Measurements from ENCODE around the gene NR2E1.

The NR2E1 gene

DNA sequence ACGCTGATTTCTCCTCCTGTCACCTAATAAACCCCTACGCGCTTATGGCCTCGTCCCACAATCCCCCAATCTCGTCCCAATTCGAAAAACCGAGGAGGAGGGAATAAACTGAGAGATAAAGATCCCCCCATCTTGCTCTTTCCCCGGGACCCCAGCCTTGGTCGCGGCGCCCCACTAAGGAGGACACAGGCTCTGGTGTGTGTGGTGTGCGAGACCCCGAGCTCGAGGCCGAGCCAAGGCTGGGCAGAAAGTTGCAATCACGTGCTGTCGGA, 1.3 kb upstream of the NR2E1 start:
- TF ChIP-seq PAX5 (IDR thresholded peaks at IDR 0.05; ENCODE audit: insufficient read depth, low read length, severe bottlenecking) (no peak), POU2F2 (IDR thresholded peaks at IDR 0.05; ENCODE audit: low read depth, low read length) (no peak), SPI1 (IDR thresholded peaks at IDR 0.05; ENCODE audit: low read depth, low read length) (no peak), POLR2A (IDR thresholded peaks at IDR 0.05; ENCODE audit: low read depth, low read length) (no peak), TAF1 (IDR thresholded peaks at IDR 0.05; ENCODE audit: low read depth, low read length) (no peak), POLR2AphosphoS5 (IDR thresholded peaks at IDR 0.05; ENCODE audit: low read depth, low read length) (no peak)
- DNase-seq (ENCODE audit: insufficient read length, low spot score) (no peak), FAIRE-seq (no peak)

DNA sequence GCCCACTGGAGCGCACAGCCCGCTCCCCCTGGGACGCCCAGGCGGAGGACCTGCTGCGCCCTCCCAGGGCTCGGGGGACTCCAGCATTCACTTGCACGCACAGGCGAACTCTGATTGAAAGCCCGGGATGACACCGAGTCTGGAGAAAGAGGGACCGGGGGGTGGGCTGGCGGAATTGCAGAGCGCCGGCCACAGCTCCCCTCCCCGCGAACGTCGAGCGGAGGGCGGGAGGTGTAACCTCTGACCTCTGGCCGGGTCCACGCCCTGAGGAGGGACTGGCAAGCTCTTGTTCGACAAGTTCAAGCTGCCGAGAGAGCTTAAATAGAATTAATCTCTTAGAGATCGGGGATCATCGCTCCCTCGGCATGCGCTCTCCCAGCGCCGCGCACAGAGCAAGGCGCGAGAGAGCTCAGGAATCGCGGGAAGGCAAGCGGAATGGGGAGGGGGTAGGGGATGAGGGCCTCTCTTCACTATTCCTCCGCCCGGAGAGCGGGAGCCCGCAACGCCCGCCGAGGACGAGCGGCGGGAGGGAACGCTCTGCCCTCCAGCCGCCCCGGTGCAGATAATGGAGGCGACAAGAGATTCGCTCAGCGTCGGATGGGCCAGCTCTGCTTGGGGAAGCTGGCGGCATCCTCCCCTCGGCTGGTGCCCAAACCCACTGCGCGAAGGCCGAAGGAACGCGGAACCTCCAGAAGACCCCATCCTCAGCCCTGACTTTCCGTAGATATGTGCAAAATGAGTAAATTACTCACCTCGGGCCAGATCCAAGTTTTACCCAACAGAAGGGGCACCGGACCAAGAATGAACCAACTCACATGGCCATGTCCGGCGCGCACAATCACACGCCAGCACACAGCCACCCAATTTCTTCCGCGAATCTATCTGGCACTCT, 761 bp upstream of the NR2E1 start:
- DNase-seq (ENCODE audit: insufficient read length, low spot score) (no peak), FAIRE-seq (no peak)
- TF ChIP-seq TAF1 (IDR thresholded peaks at IDR 0.05; ENCODE audit: low read depth, low read length) = no peak
- no peak for TF ChIP-seq PAX5 (IDR thresholded peaks at IDR 0.05; ENCODE audit: insufficient read depth, low read length, severe bottlenecking)
- TF ChIP-seq POLR2AphosphoS5 (IDR thresholded peaks at IDR 0.05; ENCODE audit: low read depth, low read length) = no peak
- TF ChIP-seq SPI1 (IDR thresholded peaks at IDR 0.05; ENCODE audit: low read depth, low read length) = no peak
- TF ChIP-seq POU2F2 (IDR thresholded peaks at IDR 0.05; ENCODE audit: low read depth, low read length) = no peak
- no peak for TF ChIP-seq POLR2A (IDR thresholded peaks at IDR 0.05; ENCODE audit: low read depth, low read length)

DNA sequence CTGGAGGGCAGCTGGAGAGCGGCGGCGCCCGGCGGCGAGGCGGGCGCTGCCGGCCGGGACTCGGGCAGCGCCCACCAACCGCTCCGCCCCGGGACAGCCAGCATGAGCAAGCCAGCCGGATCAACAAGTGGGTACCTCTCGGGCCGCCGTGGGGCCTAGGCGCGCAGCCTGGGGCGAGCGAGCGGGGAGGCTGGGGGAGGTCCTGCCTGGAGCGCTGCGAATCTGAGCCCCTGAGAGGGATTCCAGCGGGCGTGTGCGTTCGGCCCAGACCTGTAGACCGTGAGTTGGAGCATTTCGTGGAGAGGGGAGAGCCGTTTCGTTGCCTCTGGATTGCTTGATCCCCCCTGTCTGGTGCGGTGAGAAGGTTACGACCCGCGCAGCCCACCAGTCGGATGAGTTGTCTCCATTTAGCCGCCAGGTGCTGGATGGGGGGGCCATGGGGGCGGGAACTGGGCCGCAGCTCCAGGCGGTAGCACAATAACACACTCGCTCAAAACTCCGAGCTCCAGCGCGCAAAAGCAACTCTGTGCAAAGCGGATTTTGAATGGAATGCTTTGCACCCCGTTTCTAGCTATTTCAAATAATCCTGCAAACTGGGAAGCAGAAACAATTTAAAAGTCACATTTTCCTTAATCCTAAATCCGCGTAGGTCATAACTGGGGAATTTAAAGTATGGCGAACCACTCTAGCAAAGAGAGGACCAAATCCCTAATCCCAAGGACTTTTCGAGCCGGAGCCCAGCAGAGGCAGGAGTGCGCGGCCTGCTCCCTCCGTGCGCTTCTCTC, 1.0 kb downstream of the NR2E1 start:
- TF ChIP-seq POU2F2 (IDR thresholded peaks at IDR 0.05; ENCODE audit: low read depth, low read length) (no peak), PAX5 (IDR thresholded peaks at IDR 0.05; ENCODE audit: insufficient read depth, low read length, severe bottlenecking) (no peak), POLR2AphosphoS5 (IDR thresholded peaks at IDR 0.05; ENCODE audit: low read depth, low read length) (no peak), TAF1 (IDR thresholded peaks at IDR 0.05; ENCODE audit: low read depth, low read length) (no peak)
- FAIRE-seq = no peak
- no peak for DNase-seq (ENCODE audit: insufficient read length, low spot score)

DNA sequence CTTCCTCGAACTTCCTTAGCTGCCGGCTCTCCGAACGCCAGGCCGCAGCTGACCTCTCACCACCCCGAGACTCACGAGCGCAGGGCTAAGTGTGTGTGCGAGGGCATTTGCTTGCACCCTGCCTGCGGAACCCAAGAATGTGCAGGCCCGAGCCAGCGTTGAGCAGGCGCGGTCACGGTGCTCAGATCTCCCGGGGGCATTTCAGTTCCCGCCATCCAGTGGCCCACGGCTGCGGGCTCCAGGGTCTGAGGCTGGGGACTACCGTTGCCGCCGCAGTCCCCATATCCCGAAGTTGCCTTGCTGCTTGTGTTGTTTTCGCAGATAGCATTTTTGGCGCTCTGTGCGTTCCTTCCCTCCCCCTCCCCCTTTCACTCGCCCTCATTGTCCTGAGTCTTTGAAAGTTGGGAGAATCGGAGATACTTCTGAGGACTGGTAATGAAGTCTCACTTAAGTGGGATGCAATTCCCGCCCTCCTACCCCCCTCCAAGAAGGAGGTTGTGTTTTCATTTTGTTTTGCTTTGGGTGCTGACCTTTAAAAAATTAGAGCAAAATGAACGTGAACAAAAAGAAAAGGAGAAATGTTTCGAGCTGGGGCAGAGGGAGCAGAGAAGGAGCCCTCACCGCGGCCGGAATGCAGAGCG, 1.7 kb downstream of the NR2E1 start:
- FAIRE-seq (no peak), DNase-seq (ENCODE audit: insufficient read length, low spot score) (no peak)

DNA sequence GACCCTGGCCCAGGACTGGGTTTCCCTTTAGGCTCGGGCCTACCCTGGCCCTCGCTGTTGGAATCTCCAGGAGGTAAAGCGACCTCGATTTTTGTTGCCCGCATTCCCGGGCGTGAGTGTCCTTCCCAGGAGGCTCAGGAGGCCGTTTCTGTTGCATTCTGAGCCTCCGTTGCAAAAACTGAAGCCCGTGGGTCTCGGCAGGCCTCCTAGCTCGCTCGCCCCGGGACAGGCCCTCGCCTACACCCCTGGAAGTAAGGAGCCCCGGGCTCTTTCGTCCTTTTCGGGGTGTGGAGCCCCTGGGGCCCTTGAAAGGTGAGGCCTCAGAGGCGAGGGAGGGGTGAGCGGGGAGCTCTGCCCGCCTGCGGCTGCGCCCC, 2.3 kb downstream of the NR2E1 start:
- TF ChIP-seq TAF1 (IDR thresholded peaks at IDR 0.05; ENCODE audit: low read depth, low read length) = no peak
- no peak for TF ChIP-seq POU2F2 (IDR thresholded peaks at IDR 0.05; ENCODE audit: low read depth, low read length)
- no peak for TF ChIP-seq SPI1 (IDR thresholded peaks at IDR 0.05; ENCODE audit: low read depth, low read length)
- no peak for TF ChIP-seq POLR2AphosphoS5 (IDR thresholded peaks at IDR 0.05; ENCODE audit: low read depth, low read length)
- FAIRE-seq (no peak), DNase-seq (ENCODE audit: insufficient read length, low spot score) (no peak)

More for the DNA sequence above, 1.7 kb downstream of the NR2E1 start:
- no peak for TF ChIP-seq TAF1 (IDR thresholded peaks at IDR 0.05; ENCODE audit: low read depth, low read length)

DNA sequence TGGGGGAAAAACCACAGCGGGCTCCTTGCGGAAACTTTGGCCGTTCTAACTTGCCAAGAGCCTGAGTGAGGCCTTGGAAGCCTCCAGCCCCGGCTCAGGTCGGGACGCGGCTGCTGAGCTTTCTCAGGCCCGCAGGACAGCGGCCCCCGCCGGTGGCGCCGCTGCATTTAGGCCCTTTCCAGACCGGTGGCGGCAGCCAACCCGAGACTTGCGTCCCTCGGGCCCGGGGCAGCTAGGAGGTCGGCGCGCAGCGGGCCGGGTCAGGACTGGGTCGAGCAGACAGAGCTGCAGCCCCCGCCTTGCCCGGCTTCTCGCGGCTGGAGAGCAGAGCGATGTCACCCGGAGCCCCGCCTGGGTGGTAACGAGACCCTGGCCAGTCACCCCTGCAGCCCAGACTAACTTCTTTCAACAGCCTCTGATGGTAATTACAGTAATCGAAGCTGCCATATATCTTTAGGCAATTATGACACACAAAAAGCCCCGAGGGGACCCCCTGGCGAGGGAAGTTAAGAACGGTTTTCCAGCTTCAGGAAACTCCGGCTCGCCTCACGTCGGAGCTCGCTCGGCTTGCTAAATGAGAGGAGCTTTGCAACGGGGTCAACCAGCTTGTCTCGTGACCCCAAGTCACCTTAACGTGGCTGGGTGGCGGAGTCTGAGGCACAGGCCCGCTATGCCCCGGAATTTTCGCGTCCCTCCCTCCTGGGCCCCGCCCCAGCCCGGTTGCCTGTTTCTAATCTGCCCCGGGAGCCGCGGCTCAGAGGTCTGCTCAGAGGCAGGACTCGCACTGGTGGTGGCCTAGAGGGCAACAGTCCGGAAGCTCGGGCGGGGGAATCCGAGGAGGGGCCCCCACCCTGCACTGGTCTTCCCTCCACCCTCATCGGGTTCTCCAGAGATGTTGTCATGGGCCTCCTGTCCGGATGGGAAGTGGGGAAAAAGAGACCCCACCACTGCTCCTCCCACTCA, 3.0 kb downstream of the NR2E1 start:
- no peak for FAIRE-seq
- TF ChIP-seq POLR2A (IDR thresholded peaks at IDR 0.05; ENCODE audit: low read depth, low read length) = no peak
- TF ChIP-seq POLR2AphosphoS5 (IDR thresholded peaks at IDR 0.05; ENCODE audit: low read depth, low read length) = no peak
- TF ChIP-seq POU2F2 (IDR thresholded peaks at IDR 0.05; ENCODE audit: low read depth, low read length) = no peak
- TF ChIP-seq TAF1 (IDR thresholded peaks at IDR 0.05; ENCODE audit: low read depth, low read length) = no peak
- TF ChIP-seq SPI1 (IDR thresholded peaks at IDR 0.05; ENCODE audit: low read depth, low read length) = no peak
- no peak for TF ChIP-seq PAX5 (IDR thresholded peaks at IDR 0.05; ENCODE audit: insufficient read depth, low read length, severe bottlenecking)
- no peak for DNase-seq (ENCODE audit: insufficient read length, low spot score)

DNA sequence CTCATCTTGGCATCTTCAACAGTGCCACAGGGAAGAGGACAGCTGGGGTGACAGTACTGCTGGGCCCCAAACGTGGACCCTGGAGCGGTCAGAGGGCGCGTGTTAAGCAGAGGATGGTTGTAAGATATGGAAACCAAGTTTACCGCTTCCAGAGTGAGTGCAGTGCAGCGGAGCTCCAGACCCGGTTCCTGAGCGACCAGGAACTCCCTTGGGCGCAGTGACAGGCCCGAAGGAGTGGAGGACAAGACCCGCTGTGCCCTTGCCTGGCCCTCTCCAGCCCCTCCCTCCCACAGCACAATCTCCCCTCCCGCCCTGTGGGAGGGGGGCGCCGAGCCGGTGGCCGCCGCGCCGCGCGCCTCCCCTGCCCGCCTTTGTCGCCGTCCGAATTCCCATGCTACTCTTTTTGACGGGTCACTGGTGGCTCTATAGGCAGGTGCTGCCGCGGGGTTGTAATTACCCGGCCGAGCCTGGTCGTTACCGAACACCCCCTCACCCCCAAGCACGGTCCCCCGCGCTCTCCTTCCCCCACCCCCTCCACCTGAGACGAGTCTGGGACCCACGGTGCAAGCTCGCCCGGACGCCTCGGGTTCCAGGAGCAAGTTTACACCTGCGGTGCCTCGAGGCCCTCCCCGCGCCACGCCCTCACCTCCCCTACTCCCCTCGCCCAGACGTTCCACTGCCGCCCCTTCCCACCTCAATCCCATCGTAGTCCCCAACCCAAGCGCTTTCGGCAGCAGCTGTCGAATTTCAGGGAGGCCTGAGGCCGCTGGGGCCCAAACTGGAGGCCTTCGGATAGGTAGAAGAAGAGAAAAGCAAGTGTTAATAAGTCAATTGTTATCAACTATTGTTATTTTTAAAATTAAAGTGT, 3.9 kb downstream of the NR2E1 start:
- DNase-seq (ENCODE audit: insufficient read length, low spot score) (no peak), FAIRE-seq (no peak)
- TF ChIP-seq POU2F2 (IDR thresholded peaks at IDR 0.05; ENCODE audit: low read depth, low read length) = no peak

DNA sequence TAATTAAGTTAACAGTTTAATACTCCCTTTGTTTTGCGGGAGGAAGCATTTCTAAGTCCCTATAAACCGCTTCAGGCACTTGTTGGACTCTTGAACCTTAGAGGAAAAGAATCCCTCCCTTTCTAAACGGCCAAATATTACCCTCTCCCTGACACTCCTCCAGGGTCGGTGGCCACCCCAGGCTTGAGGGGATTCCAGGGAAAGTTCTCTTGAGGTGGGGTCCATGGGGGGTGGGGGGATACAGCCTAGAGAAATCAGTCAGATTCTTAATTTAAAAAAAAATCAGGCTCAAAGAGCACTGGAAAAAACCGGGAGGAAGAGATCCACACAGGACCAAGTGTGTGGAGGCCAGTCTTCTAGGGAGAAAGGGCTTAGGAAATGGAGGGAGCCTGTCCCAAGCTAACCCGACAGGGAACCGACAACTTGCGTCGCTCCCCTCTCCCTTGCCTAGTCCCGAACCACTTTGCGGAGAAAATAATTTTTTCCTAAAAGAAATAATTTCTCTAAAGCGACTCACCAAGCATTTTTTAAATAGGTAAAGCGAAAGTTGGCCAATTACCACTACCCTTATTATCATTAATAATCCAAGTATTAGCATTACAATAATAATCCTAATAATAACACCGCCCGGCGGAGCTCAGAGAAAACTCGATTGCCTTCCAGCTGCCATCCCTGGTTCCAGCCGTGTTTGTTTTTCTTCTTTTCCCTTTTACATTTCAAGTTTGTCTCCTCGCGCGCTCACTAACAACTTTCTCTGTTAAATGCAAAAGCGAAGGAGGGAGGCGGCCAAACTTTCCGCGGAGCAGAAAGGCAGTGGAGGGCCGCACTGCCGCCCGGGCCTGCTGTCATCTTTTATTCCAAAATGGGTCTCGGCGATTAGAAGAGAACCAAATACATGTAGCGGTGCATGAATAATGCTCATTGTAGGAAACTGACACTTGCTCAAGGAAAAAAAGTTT, 4.8 kb downstream of the NR2E1 start:
- FAIRE-seq (no peak), DNase-seq (ENCODE audit: insufficient read length, low spot score) (no peak)
- TF ChIP-seq PAX5 (IDR thresholded peaks at IDR 0.05; ENCODE audit: insufficient read depth, low read length, severe bottlenecking) (no peak), POU2F2 (IDR thresholded peaks at IDR 0.05; ENCODE audit: low read depth, low read length) (no peak), POLR2A (IDR thresholded peaks at IDR 0.05; ENCODE audit: low read depth, low read length) (no peak), POLR2AphosphoS5 (IDR thresholded peaks at IDR 0.05; ENCODE audit: low read depth, low read length) (no peak), TAF1 (IDR thresholded peaks at IDR 0.05; ENCODE audit: low read depth, low read length) (no peak), SPI1 (IDR thresholded peaks at IDR 0.05; ENCODE audit: low read depth, low read length) (no peak)

Measured in GM12891 (cell line).